ENCODE measurements around the gene PDIA5. TPM values are rescaled to one million over a fixed set of nuclear protein-coding genes. Genes with fewer than 3 reads are reported as not detected.

Gene PDIA5
- total RNA-seq, 2 experiments from 2014 or later, result 2.2 to 3.0 TPM

- Mint-ChIP-seq H3K27me3 (no peaks in the 10 kb centered on the region), H3K27ac (no peak overlapping the region), H3K4me1 (ENCODE audit: low read depth) (no peaks in the 10 kb centered on the region), H3K4me3 (no peak overlapping the region), H3K36me3 (ENCODE audit: low read depth) (peaks cover 69% of the 10 kb centered on the region), H3K9me3 (no peaks in the 10 kb centered on the region)
- Histone ChIP-seq H3K27ac (ENCODE audit: low read depth in 1 of 2, low read length in 2 of 2) (no peak overlapping the region), H3K27me3 (ENCODE audit: control insufficient read depth in 1 of 2, insufficient read depth in 2 of 2, low read length in 2 of 2) (no peaks in the 10 kb centered on the region), H3K4me1 (ENCODE audit: insufficient read depth, low read length) (no peaks in the 10 kb centered on the region), H3K9me3 (ENCODE audit: control insufficient read depth in 1 of 2, insufficient read depth in 1 of 2, low read length in 2 of 2) (no peaks in the 10 kb centered on the region), H3K36me3 (ENCODE audit: insufficient read depth, low read length) (peaks cover 6% of the 10 kb centered on the region), H3K4me3 (ENCODE audit: low read length) (no peak overlapping the region)
- intact Hi-C loops (cut with DNase I, micrococcal nuclease), result no loop called here
- TF ChIP-seq CTCF (IDR thresholded peaks at IDR 0.05), result no peak
- ChIA-PET CTCF (no interaction called here), POLR2A (interaction anchor here (0.6 kb wide), 1 partner anchor 1621 kb away, joined by 3 read pairs; no protein-coding TSS in a partner anchor)
- no peak for ATAC-seq (ENCODE audit: poor library complexity)
- DNase-seq, result no peak
Observed at GRCh38 chr3:123119388-123119787, 52.6 kb downstream of the PDIA5 start.

- Histone ChIP-seq H3K9me3 (ENCODE audit: control insufficient read depth in 1 of 2, insufficient read depth in 1 of 2, low read length in 2 of 2) (no peaks in the 10 kb centered on the region), H3K4me3 (ENCODE audit: low read length) (no peak overlapping the region), H3K27me3 (ENCODE audit: control insufficient read depth in 1 of 2, insufficient read depth in 2 of 2, low read length in 2 of 2) (no peaks in the 10 kb centered on the region), H3K27ac (ENCODE audit: low read depth in 1 of 2, low read length in 2 of 2) (no peak overlapping the region), H3K36me3 (ENCODE audit: insufficient read depth, low read length) (peaks cover 7% of the 10 kb centered on the region), H3K4me1 (ENCODE audit: insufficient read depth, low read length) (no peaks in the 10 kb centered on the region)
- CTCF ChIA-PET, result no interaction called here
- DNase-seq, result no peak
- POLR2A ChIA-PET, result interaction anchor here (0.6 kb wide), 1 partner anchor 1620 kb away, joined by 3 read pairs; no protein-coding TSS in a partner anchor
- Mint-ChIP-seq H3K27ac (no peak overlapping the region), H3K4me1 (ENCODE audit: low read depth) (no peaks in the 10 kb centered on the region), H3K4me3 (no peak overlapping the region), H3K9me3 (no peaks in the 10 kb centered on the region), H3K36me3 (ENCODE audit: low read depth) (peaks cover 73% of the 10 kb centered on the region), H3K27me3 (no peaks in the 10 kb centered on the region)
- TF ChIP-seq CTCF (IDR thresholded peaks at IDR 0.05), result no peak
- intact Hi-C loops (cut with DNase I, micrococcal nuclease), result no loop called here
- no peak for ATAC-seq (ENCODE audit: poor library complexity)
Observed at GRCh38 chr3:123119802-123120201, 53.0 kb downstream of the PDIA5 start.

- Histone ChIP-seq H3K4me1 (ENCODE audit: insufficient read depth, low read length) (no peaks in the 10 kb centered on the region), H3K9me3 (ENCODE audit: control insufficient read depth in 1 of 2, insufficient read depth in 1 of 2, low read length in 2 of 2) (no peaks in the 10 kb centered on the region), H3K36me3 (ENCODE audit: insufficient read depth, low read length) (peaks cover 11% of the 10 kb centered on the region), H3K27ac (ENCODE audit: low read depth in 1 of 2, low read length in 2 of 2) (no peak overlapping the region), H3K4me3 (ENCODE audit: low read length) (no peak overlapping the region), H3K27me3 (ENCODE audit: control insufficient read depth in 1 of 2, insufficient read depth in 2 of 2, low read length in 2 of 2) (no peaks in the 10 kb centered on the region)
- Mint-ChIP-seq H3K9me3 (no peaks in the 10 kb centered on the region), H3K27me3 (no peaks in the 10 kb centered on the region), H3K27ac (no peak overlapping the region), H3K4me1 (ENCODE audit: low read depth) (no peaks in the 10 kb centered on the region), H3K36me3 (ENCODE audit: low read depth) (peaks cover 72% of the 10 kb centered on the region), H3K4me3 (no peak overlapping the region)
- ChIA-PET POLR2A (no interaction called here), CTCF (no interaction called here)
- intact Hi-C loops (cut with DNase I, micrococcal nuclease), result no loop called here
- DNase-seq, result no peak
- no peak for TF ChIP-seq CTCF (IDR thresholded peaks at IDR 0.05)
- no peak for ATAC-seq (ENCODE audit: poor library complexity)
Observed at GRCh38 chr3:123120573-123120972, 53.7 kb downstream of the PDIA5 start.
